Stimulated activated naive CD8-positive, alpha-beta T cell treated with anti-CD3 and anti-CD28 coated beads, Interleukin-15, Interleukin-2, amounts not matched to agents 100 ng/mL and 50 ng/mL, for 24 hours (primary cell): ENCODE results near the gene ELP4.

Source experiments
- H3K27ac Mint-ChIP-seq: one replicate; pipeline ENCODE4 v1.8.0; 2021; ENCODE audit warnings: mild to moderate bottlenecking, mixed read lengths
- H3K27me3 Mint-ChIP-seq: one replicate; pipeline ENCODE4 v1.8.0; 2021; ENCODE audit warnings: mixed read lengths
- H3K36me3 Mint-ChIP-seq: one replicate; pipeline ENCODE4 v1.8.0; 2021; ENCODE audit warnings: low read depth, mixed read lengths
- H3K4me1 Mint-ChIP-seq: one replicate; pipeline ENCODE4 v1.8.0; 2021; ENCODE audit warnings: low read depth, mixed read lengths
- H3K4me3 Mint-ChIP-seq: one replicate; pipeline ENCODE4 v1.8.0; 2021; ENCODE audit warnings: mild to moderate bottlenecking, mixed read lengths
- H3K9me3 Mint-ChIP-seq: one replicate; pipeline ENCODE4 v1.8.0; 2021; ENCODE audit warnings: mixed read lengths

Gene ELP4

DNA sequence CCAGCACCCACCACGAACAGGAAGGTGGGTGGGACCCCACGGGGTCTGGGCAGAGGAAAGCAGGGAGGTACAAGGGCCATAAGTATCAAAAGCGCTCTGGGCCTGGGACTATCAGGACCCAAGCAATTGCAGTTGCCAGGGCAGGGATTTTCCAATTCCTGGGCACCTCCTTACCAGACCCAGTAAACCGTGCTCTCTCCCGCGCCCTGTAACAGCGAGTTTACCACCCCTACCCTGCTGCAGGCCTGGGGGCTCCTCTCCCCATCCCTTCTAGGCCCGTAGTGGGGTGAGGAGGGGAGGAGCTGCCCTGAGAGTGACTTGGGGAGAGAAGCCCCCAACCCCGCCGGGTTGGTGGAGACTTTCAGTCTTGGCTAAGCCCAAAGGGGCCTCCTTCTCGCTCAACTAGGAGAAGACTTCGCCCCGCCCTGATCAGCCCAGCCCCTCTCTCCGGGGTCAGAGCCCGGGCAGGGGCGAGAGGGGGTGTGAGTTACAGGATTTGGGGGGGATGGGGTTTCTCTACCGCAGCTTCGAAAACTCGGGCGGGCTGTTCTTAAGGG is 296.1 kb downstream of the ELP4 start:
- H3K27ac Mint-ChIP-seq: no peak overlapping the region

DNA sequence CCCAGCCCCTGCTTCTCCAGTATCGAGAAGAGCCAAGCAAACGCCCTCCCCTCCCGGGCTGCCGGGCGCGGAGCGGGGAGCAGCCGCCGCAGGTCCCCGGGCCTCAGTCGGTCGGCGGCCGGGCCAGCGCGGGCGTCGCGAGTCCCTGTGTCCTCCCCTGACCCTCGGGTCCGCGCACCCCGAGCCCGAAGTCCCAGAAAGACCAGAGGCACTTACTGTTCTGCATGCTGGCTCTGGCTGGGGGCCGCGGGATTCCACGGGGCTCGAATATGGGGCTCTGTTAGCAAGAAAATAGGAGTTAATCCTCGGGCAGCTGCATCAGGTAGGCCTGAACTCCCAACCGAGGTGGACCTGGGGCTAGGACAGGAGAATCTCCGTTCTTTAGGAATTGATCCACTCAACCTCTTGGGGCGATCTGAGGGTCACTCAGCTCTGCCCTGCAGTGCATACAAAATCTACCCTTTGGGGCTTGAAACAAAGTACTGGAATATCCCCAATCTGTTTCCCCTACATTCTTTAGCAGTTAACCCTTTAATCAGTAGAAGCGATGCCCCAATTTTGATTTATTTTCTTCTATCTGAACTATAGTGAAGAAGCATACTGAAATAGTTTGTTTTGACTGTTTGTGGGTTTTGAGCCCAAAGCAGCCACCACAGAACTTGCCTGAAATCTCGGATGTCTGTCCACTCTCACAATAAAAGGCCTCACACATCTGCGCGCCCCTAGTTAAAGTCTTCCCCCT is 296.8 kb downstream of the ELP4 start:
- Mint-ChIP-seq H3K27ac (no peak overlapping the region), H3K4me3 (no peak overlapping the region)

More for the DNA sequence above, 296.1 kb downstream of the ELP4 start:
- peaks cover under 1% of the 10 kb centered on the region for H3K9me3 Mint-ChIP-seq
- peaks cover 37% of the 10 kb centered on the region for H3K4me1 Mint-ChIP-seq
- no peak overlapping the region for H3K4me3 Mint-ChIP-seq
- peaks cover 12% of the 10 kb centered on the region for H3K36me3 Mint-ChIP-seq
- H3K27me3 Mint-ChIP-seq: peaks cover 82% of the 10 kb centered on the region

DNA sequence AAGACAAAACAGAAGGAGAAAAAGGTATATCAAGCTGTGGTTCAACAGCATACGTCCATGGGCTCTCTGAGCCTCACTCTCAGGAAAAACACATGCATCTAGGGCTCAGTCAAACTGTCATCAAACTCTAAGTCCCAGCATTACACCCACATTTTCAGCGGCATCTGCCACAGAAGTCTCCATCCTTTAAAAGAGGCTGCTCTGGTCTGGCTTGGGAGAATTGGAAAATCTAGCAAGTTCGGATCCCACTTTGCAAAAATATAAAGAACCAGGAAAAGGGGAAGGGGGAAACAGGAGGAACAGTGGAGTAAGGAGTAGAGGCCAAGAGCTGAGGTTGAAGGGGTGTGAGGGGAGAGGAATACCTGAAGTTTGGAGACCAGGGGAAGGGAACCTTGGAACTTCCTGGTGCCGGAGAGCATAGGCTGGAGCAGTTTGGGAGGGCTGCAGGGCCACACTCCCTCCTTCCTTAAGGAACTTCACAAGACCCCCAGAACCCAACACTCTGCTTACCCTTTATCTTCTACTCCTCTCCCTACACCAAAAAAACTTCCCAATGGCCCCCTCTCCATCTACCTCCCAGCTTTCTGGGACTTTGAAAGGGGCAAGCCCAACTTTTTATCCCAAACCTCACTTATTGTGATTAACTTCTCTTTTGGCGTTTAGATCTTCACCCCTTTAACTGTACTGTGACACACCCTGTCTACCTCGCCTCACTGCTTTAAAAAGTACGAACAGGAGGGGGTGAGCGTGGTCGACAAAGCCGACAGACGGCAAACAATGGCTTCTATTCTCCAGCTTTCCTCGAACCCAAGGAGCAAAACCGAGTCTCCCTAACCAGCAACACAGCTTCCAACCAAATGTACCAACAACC is 297.6 kb downstream of the ELP4 start:
- no peak overlapping the region for H3K4me3 Mint-ChIP-seq
- H3K27me3 Mint-ChIP-seq: peaks cover 78% of the 10 kb centered on the region

More for the DNA sequence above, 296.8 kb downstream of the ELP4 start:
- H3K27me3 Mint-ChIP-seq: peaks cover 81% of the 10 kb centered on the region
- peaks cover 7% of the 10 kb centered on the region for H3K36me3 Mint-ChIP-seq
- H3K9me3 Mint-ChIP-seq: no peaks in the 10 kb centered on the region
- peaks cover 42% of the 10 kb centered on the region for H3K4me1 Mint-ChIP-seq

DNA sequence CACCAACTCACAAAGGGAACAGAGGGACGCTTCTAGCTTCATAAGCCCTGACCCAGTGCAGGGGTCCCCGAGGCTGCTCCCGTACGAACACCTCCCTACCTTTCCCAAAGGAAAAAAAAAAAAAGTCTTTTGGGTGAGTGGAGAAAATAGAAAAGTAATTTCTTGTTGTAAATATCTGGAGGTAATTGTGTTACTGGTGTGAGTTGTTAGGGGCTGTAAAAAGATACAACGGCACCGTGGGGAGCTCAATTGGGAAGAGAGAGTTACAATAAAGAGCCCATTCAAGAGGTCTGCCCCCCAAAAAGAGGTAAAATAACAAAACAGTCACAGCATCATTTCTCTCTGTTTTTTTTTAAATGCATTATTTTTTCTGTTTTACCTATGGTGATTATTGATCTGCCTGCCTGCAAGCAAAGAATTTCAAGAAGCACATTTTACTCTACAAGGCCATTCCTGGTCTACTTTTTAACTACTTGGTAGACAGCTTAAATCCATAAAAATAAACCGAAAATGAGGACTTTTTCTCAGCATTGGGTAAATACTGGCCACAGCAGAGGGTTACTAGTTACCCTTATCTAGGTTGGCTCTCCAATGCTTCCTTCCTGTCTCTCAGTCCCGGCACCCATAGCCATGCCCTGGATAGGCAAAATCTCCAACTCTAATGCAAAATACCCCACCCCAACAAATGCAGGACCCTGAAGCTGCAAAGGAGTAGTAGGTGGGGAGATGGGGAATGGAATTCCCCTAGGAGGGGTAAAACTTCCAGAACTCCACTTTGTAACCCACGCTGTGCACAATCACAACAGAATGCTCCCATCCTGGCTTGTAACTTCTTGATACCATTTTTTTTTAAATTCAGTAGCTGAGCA is 298.5 kb downstream of the ELP4 start:
- H3K27ac Mint-ChIP-seq: no peak overlapping the region
- H3K4me1 Mint-ChIP-seq: peaks cover 52% of the 10 kb centered on the region
- no peaks in the 10 kb centered on the region for H3K9me3 Mint-ChIP-seq
- peaks cover 74% of the 10 kb centered on the region for H3K27me3 Mint-ChIP-seq
- no peak overlapping the region for H3K4me3 Mint-ChIP-seq
- H3K36me3 Mint-ChIP-seq: peaks cover 4% of the 10 kb centered on the region

More for the DNA sequence above, 297.6 kb downstream of the ELP4 start:
- H3K4me1 Mint-ChIP-seq: peaks cover 49% of the 10 kb centered on the region
- no peak overlapping the region for H3K27ac Mint-ChIP-seq
- no peaks in the 10 kb centered on the region for H3K9me3 Mint-ChIP-seq
- H3K36me3 Mint-ChIP-seq: peaks cover 4% of the 10 kb centered on the region

DNA sequence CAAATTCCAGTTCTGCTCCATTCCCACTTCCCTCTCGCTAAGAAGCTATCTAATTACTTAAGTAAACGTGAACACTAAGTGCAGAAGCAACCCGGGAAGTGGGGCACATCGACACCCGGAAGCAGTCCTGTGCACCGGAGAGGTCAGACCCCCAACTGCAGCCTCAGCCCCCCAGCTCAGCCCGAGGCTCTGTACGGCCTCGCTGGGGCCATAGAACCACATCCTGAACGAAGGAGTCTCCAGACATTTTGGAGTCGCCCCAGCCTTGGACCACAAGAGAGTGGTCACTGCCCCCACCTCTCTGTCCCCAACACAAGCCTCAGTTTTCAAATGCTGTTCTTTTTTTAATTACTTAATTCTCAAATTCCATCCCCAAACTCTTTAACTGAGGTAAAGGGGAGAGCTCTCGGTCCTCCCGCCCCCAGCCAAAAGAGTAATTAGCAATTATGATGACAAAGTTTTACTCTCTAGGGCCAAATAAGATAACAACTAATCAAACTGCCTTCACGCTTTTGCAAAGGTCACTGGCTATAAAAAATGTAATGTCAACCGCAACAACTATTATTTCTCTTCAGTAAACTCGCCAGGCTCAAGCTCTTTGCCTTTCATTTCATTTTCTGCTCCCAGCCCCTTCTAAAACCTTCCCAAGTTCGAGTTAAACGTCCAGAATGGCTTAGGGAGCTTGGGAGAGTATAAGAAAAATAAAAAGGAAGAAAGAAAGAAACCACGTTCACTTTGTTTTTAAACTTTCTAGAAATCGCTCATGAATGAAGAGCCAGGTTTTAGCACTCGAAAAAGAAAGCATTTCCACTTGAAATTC is 299.4 kb downstream of the ELP4 start:
- Mint-ChIP-seq H3K27me3 (peaks cover 71% of the 10 kb centered on the region), H3K9me3 (no peaks in the 10 kb centered on the region), H3K4me1 (peaks cover 53% of the 10 kb centered on the region), H3K27ac (no peak overlapping the region), H3K36me3 (peaks cover 4% of the 10 kb centered on the region), H3K4me3 (peak overlapping the region; percentile 68)

DNA sequence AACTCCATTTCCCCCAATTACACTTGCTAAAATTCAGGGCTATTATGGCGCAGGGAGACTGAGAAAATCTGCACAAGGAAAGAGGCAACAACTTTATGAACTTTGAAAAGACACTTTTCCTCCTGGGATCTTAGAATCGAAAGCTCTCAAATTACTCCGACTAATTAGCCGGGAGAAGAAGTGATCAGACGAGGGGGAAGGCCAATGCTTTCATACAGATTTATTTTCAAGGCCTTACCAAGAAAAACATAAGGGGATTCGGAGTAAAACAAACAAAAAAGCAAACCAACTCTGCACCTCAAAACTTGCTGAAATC is 299.9 kb downstream of the ELP4 start:
- Mint-ChIP-seq H3K9me3 (no peaks in the 10 kb centered on the region), H3K27ac (no peak overlapping the region), H3K4me1 (peaks cover 47% of the 10 kb centered on the region), H3K4me3 (peak overlapping the region; percentile 68), H3K27me3 (peaks cover 69% of the 10 kb centered on the region), H3K36me3 (peaks cover 4% of the 10 kb centered on the region)

DNA sequence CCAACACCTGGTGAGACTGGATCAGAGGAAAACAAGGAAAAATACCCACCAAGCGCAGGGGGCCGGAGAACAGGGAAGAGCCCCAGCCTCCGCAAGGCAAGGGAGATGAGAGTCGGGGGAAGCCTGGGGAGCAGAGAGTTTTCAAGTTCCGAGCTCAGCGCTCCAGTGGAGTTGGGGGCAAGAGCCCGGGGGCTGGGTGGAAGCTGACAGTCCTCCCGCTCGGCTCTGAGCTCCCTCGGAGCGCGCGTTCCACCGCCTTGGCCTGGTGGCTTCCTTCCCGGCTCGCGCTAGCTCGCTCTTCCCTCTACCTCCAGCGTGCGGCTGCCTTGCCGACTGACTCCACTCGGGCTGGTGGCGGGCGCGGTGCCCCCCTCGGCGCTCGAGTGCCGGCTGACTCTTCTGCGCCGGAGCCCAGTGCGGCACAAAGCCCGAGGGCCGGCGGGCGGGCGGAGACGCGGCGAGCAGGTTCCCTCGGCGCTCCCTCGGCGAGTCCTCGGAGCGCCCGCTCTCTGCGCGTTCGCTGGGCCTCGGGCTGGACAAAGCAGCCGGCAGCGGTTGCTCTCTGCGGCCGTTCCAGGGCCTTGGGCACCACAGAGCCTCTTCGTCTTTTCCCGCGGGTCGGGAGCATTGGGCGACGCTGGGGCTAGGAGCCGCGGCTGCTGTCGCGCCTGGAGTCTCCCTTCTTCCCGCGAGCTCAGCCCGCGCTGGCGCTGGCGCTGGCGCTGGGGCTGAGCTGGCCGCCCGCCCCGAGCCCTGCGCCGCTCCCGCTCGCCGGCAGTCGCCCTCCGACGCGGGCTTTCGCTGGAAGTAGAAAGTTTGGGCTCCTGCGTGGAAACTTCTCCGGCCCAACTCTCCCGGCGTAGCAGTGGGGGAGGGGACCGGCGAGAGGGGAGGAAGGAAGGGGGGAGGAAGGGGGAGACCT is 300.6 kb downstream of the ELP4 start:
- H3K9me3 Mint-ChIP-seq: no peaks in the 10 kb centered on the region
- H3K27me3 Mint-ChIP-seq: peaks cover 70% of the 10 kb centered on the region
- peak overlapping the region; percentile 55 for H3K27ac Mint-ChIP-seq
- peaks cover 4% of the 10 kb centered on the region for H3K36me3 Mint-ChIP-seq
- H3K4me3 Mint-ChIP-seq: peak overlapping the region; percentile 78
- H3K4me1 Mint-ChIP-seq: peaks cover 47% of the 10 kb centered on the region

DNA sequence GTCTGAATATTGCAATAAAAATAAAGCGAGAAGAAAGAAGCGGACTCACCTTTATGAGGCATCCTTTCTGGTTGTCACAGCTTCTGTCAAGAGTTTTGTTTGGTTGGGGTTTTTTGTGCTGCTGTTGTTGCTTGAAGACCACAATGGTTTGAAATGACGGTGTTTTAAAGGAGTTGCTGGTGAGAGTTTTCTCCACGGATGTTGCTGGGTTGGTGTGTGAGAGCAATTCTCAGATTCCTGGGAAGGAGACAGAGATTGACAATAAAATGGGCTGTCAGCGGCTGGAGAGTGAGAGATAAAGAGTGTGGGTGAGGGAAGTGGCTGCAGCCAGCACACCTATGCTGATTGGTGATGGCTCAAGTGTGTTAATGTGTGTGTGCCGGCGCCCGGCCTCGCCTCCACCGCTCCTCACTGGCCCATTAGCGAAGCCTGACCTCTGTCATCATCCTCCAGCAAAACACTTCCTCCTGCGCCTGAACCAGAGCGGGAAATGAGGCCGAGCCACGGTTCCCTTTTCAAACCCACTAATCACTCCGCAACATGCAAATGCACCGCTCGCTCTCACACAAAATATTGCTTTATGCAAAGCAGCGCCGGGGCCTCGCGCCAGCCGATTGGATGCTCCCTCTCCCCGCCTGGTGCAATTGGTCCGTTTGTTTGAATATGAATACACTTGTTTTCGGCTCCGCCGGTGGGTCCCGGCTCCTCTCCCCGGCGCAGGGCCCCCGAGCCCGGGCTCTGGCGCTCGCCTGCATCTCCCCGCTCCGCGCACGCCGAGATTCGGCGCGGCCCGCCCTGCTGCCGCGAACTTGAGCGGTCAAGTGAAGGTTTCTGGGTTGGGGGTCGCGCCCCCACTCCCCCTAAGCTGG is 301.4 kb downstream of the ELP4 start, which contains the start of gene PAX6:
Gene PAX6, minus strand, starts transcription at position 544 of the 869 bp plus-strand sequence. CDS start 4,911 bp downstream, outside the sequence.
- H3K36me3 Mint-ChIP-seq: peaks cover 4% of the 10 kb centered on the region
- no peaks in the 10 kb centered on the region for H3K9me3 Mint-ChIP-seq
- H3K4me1 Mint-ChIP-seq: peaks cover 49% of the 10 kb centered on the region
- H3K27me3 Mint-ChIP-seq: peaks cover 78% of the 10 kb centered on the region
- H3K4me3 Mint-ChIP-seq: peak within 1 kb of the TSS; percentile 78
- peak within 1 kb of the TSS; percentile 55 for H3K27ac Mint-ChIP-seq

DNA sequence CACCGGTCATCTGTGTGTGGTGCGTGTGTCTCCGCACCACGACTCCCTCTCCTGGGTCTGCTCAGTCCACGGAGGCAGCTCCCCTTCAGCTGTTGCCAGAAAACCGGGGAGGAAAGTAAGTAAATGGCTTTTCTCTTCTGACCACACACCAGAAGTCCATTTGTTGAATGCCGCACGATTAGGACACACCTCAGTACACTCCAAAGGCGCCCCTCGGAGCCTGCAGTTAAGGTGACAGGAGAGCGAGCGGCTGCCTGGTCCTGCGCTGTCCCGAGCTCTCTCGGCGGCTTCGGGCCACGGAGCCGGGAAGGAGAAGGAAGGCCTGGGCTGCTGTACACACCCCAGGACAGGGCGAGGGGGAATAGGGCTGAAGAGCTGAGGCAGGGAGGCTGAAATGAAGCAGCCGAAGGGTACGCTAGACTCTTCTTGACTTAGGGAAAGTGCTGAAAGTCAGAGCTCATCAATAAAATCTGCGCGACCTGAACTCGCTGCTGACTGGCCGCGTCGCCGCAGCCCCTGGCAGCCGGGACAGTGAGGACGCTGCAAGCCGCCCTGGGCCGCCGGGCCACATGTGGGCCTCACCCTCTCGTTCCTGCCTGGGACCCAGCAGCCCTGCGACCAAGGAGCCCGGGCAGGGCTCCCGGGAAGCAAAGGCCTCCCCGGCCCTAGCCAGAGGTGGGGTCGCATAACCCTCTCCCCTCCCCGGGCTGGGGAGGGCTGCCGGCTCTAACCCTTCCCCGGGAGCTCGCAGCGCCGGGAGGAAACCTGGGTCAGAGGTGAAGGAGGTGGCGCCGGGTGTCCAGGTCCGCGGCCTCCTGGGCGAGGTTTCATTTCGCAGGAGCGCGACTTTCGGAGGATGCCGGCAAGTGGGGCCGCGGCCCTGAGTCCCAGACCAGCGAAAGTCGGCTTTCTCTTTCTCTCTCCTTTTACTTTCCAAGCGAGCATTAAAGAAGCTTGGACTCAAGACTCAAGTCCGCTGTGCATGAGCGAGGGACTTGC is 303.1 kb downstream of the ELP4 start:
- no peak overlapping the region for H3K27ac Mint-ChIP-seq
- peaks cover 75% of the 10 kb centered on the region for H3K27me3 Mint-ChIP-seq
- H3K36me3 Mint-ChIP-seq: peaks cover 4% of the 10 kb centered on the region
- H3K4me1 Mint-ChIP-seq: peaks cover 58% of the 10 kb centered on the region
- no peaks in the 10 kb centered on the region for H3K9me3 Mint-ChIP-seq
- peak overlapping the region; percentile 76 for H3K4me3 Mint-ChIP-seq

DNA sequence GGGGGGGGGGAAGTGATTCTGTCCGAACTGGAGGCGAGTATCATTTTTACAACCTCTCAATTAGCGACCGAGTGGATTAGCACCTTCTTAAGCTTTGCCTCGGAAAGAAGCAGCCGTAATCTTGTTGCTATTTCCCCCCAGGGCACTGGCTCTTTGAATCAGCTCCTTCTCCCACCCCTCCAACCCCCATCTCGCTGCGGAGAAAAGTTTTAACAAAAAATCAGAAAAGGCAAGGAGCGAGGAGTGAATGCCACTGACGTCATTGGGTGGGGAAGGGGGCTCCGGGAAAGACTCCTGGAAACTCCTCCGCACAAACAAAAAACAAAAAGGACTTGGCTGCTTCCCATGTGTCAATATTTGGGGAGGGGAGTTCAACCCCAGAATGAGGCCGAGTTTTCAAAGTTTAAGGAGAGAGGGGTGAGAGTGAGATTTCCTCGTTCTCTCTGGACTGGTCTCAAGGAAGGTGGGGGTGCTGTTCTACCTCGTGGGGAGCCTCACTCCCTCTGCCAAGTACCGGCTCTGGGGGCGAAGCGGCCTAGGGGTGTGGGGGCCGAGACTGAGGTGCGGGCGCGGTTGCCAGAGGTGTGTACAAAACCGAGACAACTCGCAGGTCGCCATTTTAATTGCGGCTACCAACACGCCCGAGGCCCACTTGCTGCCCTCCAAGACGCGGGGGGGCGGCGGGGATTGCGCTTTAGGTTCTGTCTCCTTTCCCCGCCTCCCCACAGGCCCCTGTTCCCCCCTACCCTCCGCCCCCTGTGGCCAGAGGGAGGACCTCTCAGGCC is 304.0 kb downstream of the ELP4 start:
- Mint-ChIP-seq H3K27ac (no peak overlapping the region), H3K36me3 (peaks cover 4% of the 10 kb centered on the region), H3K27me3 (peaks cover 73% of the 10 kb centered on the region), H3K4me3 (peak overlapping the region; percentile 67), H3K4me1 (peaks cover 58% of the 10 kb centered on the region), H3K9me3 (no peaks in the 10 kb centered on the region)
